Stimulated activated CD4-positive, alpha-beta T cell treated with anti-CD3 and anti-CD28 coated beads, Interleukin-1b, Interleukin-23, amount 100 ng/mL, for 4 hours (primary cell): ENCODE measurements around the gene TNFRSF4.
A peak's percentile ranks its signal among the peaks of the same experiment; 100 is the strongest.
"Not testable (repeated sequence)": the region's sequence is repeated elsewhere in the genome, so short reads cannot be mapped to it uniquely, and the experiment has no call there.

ENCODE experiments used
- DNase-seq, 2 donors: peaks; one replicate each; pipeline ENCODE4 v3.0.0-alpha.2; 2020; ENCODE audit warnings: low read depth in 2 of 2

The TNFRSF4 gene

GRCh38 chr1:1213345-1214265, at the start of gene TNFRSF4:
TSS of gene TNFRSF4 (minus strand) at chr1:1214153. CDS start at chr1:1214127, 26 bp downstream.
- peak in 1 of 2 donors; percentile 61 for DNase-seq

DNA sequence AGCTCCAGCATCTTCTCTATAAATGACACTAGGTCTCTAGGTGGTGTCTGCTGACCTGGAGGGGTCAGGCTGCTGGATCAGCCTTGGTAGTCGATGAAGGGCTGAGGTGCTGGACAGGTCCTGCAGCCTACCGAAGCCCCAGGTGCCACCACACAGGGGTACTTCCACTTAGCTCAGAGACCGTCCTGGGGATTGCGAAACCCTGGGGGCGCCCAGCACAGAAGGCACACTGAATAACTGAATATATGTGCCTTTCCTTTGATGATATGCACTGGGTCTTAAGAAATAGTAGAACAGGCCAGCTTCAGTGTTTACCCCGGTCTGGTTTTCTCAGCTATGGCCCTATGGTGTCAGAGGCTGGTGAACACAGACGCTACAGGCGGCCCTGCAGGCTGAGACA, 48.8 kb upstream of the TNFRSF4 start:
- DNase-seq: no peak

DNA sequence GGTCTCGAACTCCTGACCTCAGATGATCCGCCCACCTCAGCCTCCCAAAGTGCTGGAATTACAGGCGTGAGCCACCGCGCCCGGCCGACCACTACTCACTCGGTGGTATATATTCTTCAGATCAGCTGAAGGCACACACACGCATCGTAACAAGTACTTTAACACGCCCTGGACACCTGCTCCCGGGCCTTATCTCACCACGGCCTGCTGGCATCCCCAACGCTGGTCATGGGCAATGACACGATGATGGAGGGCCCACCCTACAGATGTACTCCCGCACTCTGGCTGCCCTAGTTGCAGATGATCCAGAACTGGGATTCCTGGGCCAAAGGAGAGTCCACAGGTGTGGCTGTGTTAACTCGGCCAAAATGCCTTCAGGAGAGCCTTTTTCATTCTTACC, 48.1 kb upstream of the TNFRSF4 start:
- no peak for DNase-seq

GRCh38 chr1:1260843-1261560, 47.0 kb upstream of the TNFRSF4 start:
- no peak for DNase-seq

- DNase-seq: no peak
Measured at GRCh38 chr1:1259951-1260600, 46.1 kb upstream of the TNFRSF4 start.

DNA sequence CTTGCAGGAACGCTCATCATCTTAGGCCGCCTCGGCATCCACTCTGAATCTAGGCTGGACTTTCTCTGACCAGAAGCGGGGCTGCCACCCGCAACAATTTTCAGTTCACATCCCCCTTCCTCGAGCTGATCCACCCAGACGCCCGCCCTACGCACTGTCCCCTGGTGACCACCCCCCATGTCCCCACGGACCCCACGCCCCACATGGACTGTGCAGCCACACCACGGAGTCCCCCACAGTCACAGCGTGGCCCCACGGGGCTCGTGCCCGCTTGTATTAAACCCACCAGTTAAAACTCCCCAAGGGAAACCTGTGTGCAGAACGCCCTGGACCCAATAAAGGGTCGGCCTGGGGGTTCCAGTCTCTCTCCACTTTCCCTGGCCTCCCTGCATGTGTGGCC, 45.6 kb upstream of the TNFRSF4 start:
- DNase-seq: no peak

DNA sequence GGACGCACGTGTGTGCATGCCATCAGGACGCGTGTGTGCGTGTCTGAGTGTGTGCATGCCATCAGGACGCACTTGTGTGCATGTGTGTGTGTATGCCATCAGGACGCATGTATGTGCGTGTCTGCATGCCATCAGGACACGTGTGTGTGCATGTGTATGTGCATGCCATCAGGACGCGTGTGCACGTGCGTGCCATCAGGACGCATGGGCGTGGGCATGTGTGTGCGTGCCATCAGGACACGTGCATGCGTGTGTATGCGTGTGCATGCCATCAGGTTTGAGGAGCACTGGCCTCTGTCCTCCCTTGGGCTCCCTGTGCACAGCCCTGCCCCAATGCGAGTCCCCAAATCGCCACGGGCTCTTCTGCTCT, 45.2 kb upstream of the TNFRSF4 start:
- DNase-seq: no peak

DNA sequence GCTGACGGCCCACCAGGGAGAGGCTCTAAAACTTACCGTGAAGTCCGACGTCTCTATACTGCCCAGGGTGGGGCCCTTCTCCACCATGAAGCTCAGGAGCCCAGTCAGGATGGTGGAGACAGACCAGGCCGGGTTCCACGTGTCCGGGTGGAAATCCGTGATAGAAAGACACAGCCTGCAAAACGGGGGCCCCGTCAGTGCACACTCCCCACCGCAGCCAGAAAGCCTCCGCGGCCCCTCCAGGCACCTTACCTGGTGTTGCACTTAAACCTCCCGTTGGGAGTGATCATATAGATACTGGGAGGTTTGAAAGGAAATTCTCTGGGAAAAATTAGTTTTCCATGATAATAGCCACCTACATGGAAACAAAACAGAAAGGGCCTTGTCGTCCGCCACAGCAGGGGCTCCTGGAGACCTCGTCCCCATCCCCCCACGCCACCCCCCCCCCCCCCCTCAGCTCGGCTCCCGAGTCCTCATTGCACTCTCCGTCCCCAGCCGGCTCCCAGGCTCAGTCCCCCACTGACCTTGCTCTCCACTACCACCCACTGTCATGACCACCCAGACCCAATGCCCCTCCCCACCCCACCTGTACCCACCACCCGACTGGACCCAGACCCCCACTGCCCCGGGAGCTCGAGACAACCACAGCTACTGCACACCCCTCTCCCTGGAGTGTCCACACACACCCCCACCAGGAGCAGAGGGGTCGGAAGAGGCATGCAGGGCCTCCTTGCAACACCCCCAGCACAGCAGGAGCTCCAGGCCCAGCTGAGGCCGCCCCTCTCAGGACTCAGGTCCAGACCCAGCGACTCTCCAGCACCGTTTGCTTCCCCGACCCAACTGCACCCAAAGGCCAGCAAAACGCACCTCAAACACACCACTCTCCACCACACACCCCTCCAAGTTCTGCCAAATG, 43.3 kb upstream of the TNFRSF4 start:
- no peak for DNase-seq

DNA sequence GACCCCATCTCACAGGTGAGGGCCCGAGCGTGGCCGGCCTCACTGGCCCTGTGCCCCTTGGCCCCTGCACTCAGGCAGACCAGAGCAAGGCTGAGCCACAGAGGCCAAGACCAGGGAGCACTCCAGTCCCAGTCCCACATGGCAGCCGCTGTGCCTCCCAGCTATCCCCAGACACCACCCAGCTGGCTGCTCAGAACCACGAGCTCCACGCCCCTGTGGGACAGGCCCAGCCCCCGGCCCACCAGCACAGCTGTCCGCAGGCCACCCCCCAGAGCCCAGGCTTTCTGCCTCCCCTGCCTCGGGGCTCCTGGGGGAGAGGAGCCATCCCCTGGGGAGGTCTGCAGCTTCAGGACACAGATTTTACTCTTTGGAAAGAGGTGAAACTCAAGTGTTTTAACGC, 41.7 kb upstream of the TNFRSF4 start:
- DNase-seq: no peak

DNA sequence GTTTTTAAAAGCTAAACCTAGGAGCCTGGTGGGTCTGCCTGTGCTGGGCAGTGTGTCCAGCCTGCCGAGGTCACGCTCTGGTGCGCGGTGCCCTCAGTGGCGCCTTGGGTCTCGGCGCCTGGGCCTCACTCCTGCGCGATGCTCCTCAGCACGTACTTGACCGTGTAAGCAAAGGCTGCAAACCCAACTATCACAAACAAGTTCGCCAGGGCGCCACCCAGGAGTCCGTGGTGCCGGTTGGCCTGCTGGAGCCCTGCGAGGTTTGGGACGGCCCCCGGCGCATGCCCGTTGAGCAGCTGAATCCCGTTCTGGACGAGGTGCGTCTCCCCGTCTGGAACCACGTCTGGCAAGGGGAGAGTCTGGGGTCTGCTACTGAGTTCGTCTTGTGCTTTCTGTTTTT, 41.1 kb upstream of the TNFRSF4 start:
- DNase-seq: no peak

- DNase-seq: no peak
Measured at GRCh38 chr1:1254667-1254998, 40.7 kb upstream of the TNFRSF4 start.

- DNase-seq: no peak
Measured at GRCh38 chr1:1253972-1254666, 40.2 kb upstream of the TNFRSF4 start.

- no peak for DNase-seq
Measured at GRCh38 chr1:1253314-1253713, 39.4 kb upstream of the TNFRSF4 start.

DNA sequence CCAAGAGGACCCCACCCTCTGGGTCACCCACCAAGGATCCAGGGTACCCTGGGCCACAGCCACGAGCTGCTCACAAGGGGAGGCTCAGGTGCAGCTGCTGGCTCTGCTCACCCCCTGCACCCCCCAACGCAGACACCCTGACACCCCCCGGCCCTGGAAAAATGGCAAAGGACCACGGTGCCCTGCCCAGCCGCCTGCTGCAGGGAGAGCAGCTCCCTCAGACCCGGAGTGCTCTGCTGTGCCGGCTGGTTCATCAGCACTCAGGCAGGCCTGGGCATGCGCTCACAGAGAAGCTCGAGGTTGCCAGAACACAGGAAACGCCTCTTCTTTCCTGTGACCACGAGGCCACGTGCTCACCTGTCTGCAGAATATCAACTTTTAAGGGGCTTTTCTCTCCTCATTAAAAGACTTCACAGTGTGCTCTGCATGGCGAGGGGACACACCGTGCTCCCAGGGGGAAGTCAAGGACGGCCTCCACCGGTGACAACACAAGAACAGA, 36.9 kb upstream of the TNFRSF4 start:
- peak; percentile 48 to 67 for DNase-seq

DNA sequence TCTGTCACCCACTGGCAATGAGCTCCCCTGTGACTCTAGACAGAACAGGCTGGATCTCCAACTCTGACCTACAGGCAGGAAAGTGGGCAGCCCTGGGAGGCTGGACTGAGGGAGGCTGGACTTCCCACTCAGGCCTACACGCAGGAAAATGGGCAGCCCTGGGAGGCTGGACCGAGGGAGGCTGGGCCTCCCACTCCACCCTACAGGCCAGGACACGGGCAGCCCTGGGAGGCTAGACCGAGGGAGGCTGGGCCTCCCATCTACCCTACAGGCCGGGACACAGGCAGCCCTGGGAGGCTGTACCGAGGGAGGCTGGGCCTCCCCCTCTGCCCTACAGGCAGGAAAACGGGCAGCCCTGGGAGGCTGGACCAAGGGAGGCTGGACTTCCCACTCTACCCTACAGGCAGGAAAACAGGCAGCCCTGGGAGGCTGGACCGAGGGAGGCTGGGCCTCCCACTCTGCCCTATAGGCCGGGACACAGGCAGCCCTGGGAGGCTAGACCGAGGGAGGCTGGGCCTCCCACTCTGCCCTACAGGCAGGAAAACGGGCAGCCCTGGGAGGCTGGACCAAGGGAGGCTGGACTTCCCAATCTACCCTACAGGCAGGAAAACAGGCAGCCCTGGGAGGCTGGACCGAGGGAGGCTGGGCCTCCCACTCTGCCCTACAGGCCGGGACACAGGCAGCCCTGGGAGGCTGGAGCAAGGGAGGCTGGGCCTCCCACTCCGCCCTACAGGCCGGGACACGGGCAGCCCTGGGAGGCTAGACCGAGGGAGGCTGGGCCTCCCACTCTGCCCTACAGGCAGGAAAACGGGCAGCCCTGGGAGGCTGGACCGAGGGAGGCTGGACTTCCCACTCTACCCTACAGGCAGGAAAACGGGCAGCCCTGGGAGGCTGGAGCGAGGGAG, 34.3 kb upstream of the TNFRSF4 start:
- DNase-seq: not testable (repeated sequence)

DNA sequence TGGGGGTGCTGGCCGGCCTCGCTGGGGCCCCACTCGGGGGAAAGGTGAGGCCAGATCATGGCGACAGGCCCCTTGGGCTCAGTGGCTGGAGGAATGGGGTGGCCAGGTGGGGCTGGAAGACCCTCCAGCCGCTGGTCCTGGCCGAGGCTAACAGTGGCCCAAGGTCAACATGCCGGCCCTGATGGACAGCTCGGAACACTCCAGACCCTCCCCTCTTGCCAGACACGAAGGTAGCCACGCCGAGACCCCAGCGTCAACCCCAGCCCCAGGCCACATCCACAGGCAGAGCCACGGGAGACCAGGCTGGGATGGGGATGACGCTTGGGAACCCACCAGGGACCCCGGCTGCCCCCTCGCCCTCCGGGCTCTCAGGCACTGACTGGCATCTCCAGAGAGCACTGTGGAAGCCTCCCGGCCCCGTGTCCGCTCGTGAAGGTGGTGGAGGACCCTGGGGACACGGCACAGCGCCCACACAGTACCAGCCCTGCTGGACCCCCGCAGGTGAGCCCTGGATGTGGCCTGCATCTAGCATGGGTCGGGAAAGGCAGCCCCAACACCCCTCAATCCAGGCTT, 33.5 kb upstream of the TNFRSF4 start:
- DNase-seq: no peak

DNA sequence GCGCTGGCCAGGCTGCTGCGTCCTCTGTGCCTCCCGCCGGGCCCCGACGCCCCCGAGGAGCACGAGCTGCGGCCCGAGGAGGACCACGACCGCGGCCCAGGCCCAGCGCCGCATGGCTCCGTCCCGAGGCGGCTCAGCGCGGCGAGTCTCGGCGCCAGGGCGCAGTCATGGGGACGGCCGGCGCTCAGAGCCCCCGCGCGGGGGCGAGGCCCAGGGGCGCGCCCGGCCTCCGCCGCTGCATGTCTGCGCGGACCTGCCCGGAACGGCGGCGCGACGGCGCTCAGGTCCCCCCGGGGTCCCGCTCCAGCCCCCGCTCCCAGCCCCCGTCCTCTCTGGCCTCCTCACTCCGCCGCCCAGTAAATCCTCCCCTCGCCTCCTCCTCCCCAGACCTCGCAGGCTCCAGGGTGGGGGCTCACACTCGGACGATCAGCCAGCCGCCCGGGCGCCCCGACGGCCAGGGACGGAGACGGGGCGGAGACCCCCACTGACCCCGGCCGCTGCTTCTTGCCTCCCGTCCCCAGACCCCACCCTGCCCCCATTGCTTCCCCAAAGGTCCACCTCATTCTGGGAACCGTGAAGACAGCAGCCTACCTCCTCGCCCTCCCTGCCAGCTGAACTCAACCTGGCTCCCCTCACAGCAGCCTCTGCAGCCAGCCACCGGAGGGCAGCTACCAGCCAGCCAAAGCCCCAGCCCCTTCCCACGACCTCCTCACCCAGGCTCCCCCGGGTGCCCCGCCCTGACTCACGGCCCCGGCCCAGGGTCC, 32.8 kb upstream of the TNFRSF4 start, which contains the start of gene C1QTNF12:
Gene C1QTNF12, minus strand, starts transcription at position 146 of the 764 bp plus-strand sequence. Its CDS starts 32 bp downstream, at position 114.
- no peak for DNase-seq

- no peak for DNase-seq
Measured at GRCh38 chr1:1245817-1246576, 32.0 kb upstream of the TNFRSF4 start.
